K562 (cell line): ENCODE data around the gene ATP2B1. TPM values are rescaled to one million over a fixed set of nuclear protein-coding genes. Genes with fewer than 3 reads are reported as not detected.

ENCODE experiments used
- ATAC-seq: fragments of 200-7000 bp; cut with Tn5 transposase; 3 replicates; pipeline ENCODE4 v1.9.1; 2020; ENCODE audit warnings: moderate library complexity
- BruUV-seq: library from RNA; stranded (reverse); fragments of 400-500 nt; replicated peaks from 2 replicates; lab custom pipeline; 2021; lab: Mats Ljungman, UMichigan
- CTCF ChIA-PET: fragments of 300-600 bp; formaldehyde crosslinking; extraction: SDS; loops from one replicate; lab custom pipeline; 2021; ENCODE audit warnings: low intra/inter-chr PET ratio; lab: Yijun Ruan, JAX
- POLR2A ChIA-PET: fragments of 300-600, 350-650 bp; sonication (Branson Sonifier 250); formaldehyde crosslinking; extraction: SDS; loops from one replicate; lab custom pipeline; 2021; ENCODE audit warnings: antibody characterized with exemption, inconsistent platforms; lab: Yijun Ruan, JAX
- DNase-seq, 4 experiments: peaks; one replicate each; pipeline versions ENCODE4 v3.0.0 to v3.0.0-alpha.2; 2011 to 2018; ENCODE audit warnings: low spot score in 3 of 4, mixed read lengths in 3 of 4; ENCODE audit errors: extremely low read depth in 1 of 4
- FAIRE-seq: peaks from 2 replicates; lab custom pipeline; 2011; peaks lifted over from hg19 to GRCh38; lab: Jason Lieb, UNC
- H2AFZ ChIP-seq: 2 replicates; pipeline ENCODE4 v1.6.0; 2011; ENCODE audit warnings: low read depth, low read length, control low read depth, inconsistent platforms
- H3K27ac ChIP-seq: fragments of 200-600 bp; 3 replicates; pipeline ENCODE4 v1.8.0; 2011; ENCODE audit warnings: low read depth, mild to moderate bottlenecking, control low read depth, inconsistent platforms, low read length, moderate library complexity, mixed read lengths; ENCODE audit errors: extremely low read depth
- H3K27me3 ChIP-seq, 2 experiments: fragments of 300-600 bp in 1 of 2; 2 replicates in 1 of 2; 3 replicates in 1 of 2; pipeline versions ENCODE4 v1.6.0 to v1.8.0; 2011; ENCODE audit warnings: inconsistent platforms in 2 of 2, low read length in 2 of 2, mild to moderate bottlenecking in 1 of 2, mixed read lengths in 1 of 2, moderate library complexity in 1 of 2; ENCODE audit not compliant: control insufficient read depth in 2 of 2, insufficient read depth in 2 of 2
- H3K36me3 ChIP-seq: fragments of 300-600 bp; 3 replicates; pipeline ENCODE4 v1.8.0; 2011; ENCODE audit warnings: mild to moderate bottlenecking, low read length, inconsistent platforms; ENCODE audit not compliant: control insufficient read depth, insufficient read depth
- H3K4me1 ChIP-seq, 2 experiments: fragments of 200-600 bp in 1 of 2; replicated peaks in 1 of 2; 2 replicates in 1 of 2; 3 replicates in 1 of 2; pipeline versions ENCODE4 v1.5.1 to v1.8.0; 2011; ENCODE audit warnings: inconsistent platforms in 2 of 2, low read length in 2 of 2, mild to moderate bottlenecking in 1 of 2, mixed read lengths in 1 of 2, moderate library complexity in 1 of 2; ENCODE audit not compliant: control insufficient read depth in 2 of 2, insufficient read depth in 2 of 2
- H3K4me2 ChIP-seq: 2 replicates; pipeline ENCODE4 v1.6.1; 2011; ENCODE audit warnings: low read length, control low read depth, inconsistent platforms, mixed read lengths; ENCODE audit not compliant: insufficient read depth
- H3K4me3 ChIP-seq: fragments of 200-600 bp; sonication (generic), shearing (Covaris generic); 2 replicates; pipeline ENCODE4 v1.5.1; 2016; ENCODE audit warnings: control low read depth, inconsistent platforms
- H3K79me2 ChIP-seq: fragments of 200-600 bp; 3 replicates; pipeline ENCODE4 v1.8.0; 2011; ENCODE audit warnings: low read length, inconsistent platforms; ENCODE audit not compliant: control insufficient read depth, insufficient read depth
- H3K9ac ChIP-seq, 2 experiments: 2 replicates each; pipeline versions ENCODE4 v1.6.0 to v1.6.1; 2011; ENCODE audit warnings: low read depth in 2 of 2, low read length in 2 of 2, control low read depth in 1 of 2, inconsistent platforms in 1 of 2, mild to moderate bottlenecking in 1 of 2, mixed read lengths in 1 of 2; ENCODE audit not compliant: insufficient read depth in 1 of 2
- H3K9me1 ChIP-seq: one replicate; pipeline ENCODE4 v1.6.0; 2011; ENCODE audit warnings: inconsistent platforms, mild to moderate bottlenecking, low read length, moderate library complexity; ENCODE audit not compliant: control insufficient read depth, insufficient read depth
- H3K9me3 ChIP-seq: replicated peaks from 2 replicates; pipeline ENCODE4 v1.5.1; 2011; ENCODE audit warnings: low read depth, low read length, inconsistent platforms; ENCODE audit not compliant: control insufficient read depth, insufficient read depth
- H4K20me1 ChIP-seq: replicated peaks from 2 replicates; pipeline ENCODE4 v1.6.1; 2011; ENCODE audit warnings: low read length, inconsistent platforms, mixed read lengths; ENCODE audit not compliant: control insufficient read depth, insufficient read depth
- CBFA2T2 ChIP-seq: fragments of 450-650 bp; conservative IDR thresholded peaks from 2 replicates; pipeline ENCODE4 v1.6.1; 2017; ENCODE audit warnings: mild to moderate bottlenecking
- CBX8 ChIP-seq: fragments of 200-600 bp; sonication (generic); IDR thresholded peaks from 2 replicates; pipeline ENCODE4 v1.6.1; 2012; ENCODE audit warnings: borderline replicate concordance, mixed run types, low read depth, mild to moderate bottlenecking, moderate library complexity, mixed read lengths, low read length, control low read depth, inconsistent platforms; ENCODE audit not compliant: poor library complexity, severe bottlenecking; ENCODE audit errors: extremely low read depth
- HMGXB4 ChIP-seq: sonication (generic); formaldehyde crosslinking; IDR thresholded peaks from 2 replicates; pipeline ENCODE4 v1.8.1; 2023; ENCODE audit warnings: mild to moderate bottlenecking, missing genetic modification reagents
- MYNN ChIP-seq, 2 experiments: sonication (generic); formaldehyde crosslinking in 1 of 2; IDR thresholded peaks; 2 replicates each; pipeline versions ENCODE4 v1.5.0 to v1.6.1; 2016 to 2020; ENCODE audit warnings: antibody characterized with exemption in 1 of 2, missing genetic modification reagents in 1 of 2
- SIN3A ChIP-seq, 2 experiments: fragments of 150-350 bp in 1 of 2; IDR thresholded peaks; 2 replicates each; pipeline ENCODE4 v1.6.1; 2011 to 2016; ENCODE audit warnings: borderline replicate concordance in 2 of 2, low read depth in 2 of 2, low read length in 2 of 2, mild to moderate bottlenecking in 2 of 2, moderate library complexity in 2 of 2; ENCODE audit not compliant: control insufficient read depth in 1 of 2
- SMARCE1 ChIP-seq: fragments of 450-650 bp; IDR thresholded peaks from 2 replicates; pipeline ENCODE4 v1.7.1; 2016; ENCODE audit warnings: mild to moderate bottlenecking
- WGBS: fragments of 100-300 bp; shearing (Covaris generic); methylation state at CpG from one replicate; pipeline ENCODE4 v1.1.6; 2016; ENCODE audit warnings: low coverage, mixed read lengths; ENCODE audit not compliant: insufficient coverage; ENCODE audit errors: missing lambda C conversion rate; 5-methylcytosine and 5-hydroxymethylcytosine counted together
- in situ Hi-C: fragments of 300-500 bp; cut with MboI; formaldehyde crosslinking; loops from 4 replicates; pipeline ENCODE4 v1.15.0; 2018; ENCODE audit warnings: inconsistent platforms, mixed read lengths
- intact Hi-C: fragments of 100-400 bp; cut with micrococcal nuclease; formaldehyde crosslinking; loops from 2 replicates; pipeline ENCODE4 v1.14.2; 2022
- polyA plus RNA-seq, 8 experiments: library from polyadenylated mRNA; depleted of rRNA in 4 of 8; stranded (reverse) in 5 of 8; unstranded in 3 of 8; fragments of >200 nt; fragmentation: Nextera tagmentation in 2 of 8; fragmentation: Illumina TruSeq in 1 of 8; extraction: Ambion mirVana in 2 of 8; extraction: Trizol in 1 of 8; gene quantifications; 2 replicates each; pipeline versions ENCODE4 v1.2.1 to v1.2.3, GENCODE V29; 2011 to 2014; ENCODE audit warnings: inconsistent platforms in 1 of 8, missing spikeins in 1 of 8
- total RNA-seq, 7 experiments: library from RNA; depleted of rRNA in 6 of 7; stranded (reverse); fragments of >200 nt in 6 of 7; fragmentation: Illumina TruSeq in 2 of 7; extraction: Trizol in 2 of 7; gene quantifications; 2 replicates each; pipeline versions ENCODE4 v1.2.1 to v1.2.3, GENCODE V29; 2011 to 2021; ENCODE audit warnings: low replicate concordance in 1 of 7

ATP2B1 gene
- total and polyA plus RNA-seq, 9 of the 15 experiments (the other 6 are each of a cell fraction or from before 2014, with no cell fraction given): 8.6 to 39.0 (median 27.8) TPM

DNA sequence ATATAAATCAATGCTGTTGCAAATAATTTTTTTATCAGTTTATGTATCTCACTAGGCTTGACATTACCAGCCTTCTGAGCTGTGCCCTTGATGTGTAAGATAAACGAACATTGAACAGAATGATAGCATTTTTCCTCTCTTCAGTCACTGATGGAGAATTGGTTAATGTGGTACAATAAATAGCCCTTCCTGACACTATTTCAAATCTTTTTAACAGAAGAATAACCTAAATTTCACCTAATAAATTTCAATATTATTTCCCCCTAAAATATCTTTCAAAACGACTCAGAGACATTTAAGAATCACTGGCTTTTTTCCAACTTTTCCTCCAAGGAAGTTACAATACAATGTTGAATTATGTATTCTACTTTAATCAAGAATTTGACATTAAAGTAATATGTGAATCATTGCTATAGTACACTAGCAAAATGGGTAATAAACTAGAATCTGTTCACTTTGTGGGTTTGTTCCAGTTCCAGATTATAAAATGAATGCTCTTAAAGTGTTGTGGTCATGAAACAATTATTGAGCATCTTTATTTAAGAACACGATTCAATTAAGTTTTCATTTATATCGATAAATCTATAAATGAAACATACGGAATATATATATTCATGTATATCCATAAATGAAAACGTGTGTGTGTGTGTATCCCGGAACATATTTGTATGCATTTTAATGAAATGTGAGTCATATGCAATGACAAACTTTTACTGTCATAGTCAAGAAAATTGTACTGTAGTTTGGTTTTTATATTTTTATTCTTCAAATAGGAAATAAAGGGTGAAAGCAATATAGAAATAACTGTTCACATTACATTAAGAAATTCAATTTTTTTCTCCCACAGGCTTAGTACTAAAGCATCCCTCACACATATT is 2.5 kb upstream of the ATP2B1 start:
- Histone ChIP-seq H3K9me3 (no peaks in the 10 kb centered on the region), H3K9me1 (no peaks in the 10 kb centered on the region), H3K4me1 (peaks cover 12 to 26% of the 10 kb centered on the region in 2 experiments; a peak in 4 of 5 replicates), H4K20me1 (peaks cover 8% of the 10 kb centered on the region; the same call in 1 of the 2 replicates), H3K79me2 (peaks cover 22% of the 10 kb centered on the region), H3K27ac (no peak overlapping the region), H3K9ac (no peak overlapping the region), H3K36me3 (no peaks in the 10 kb centered on the region), H3K4me2 (no peak overlapping the region), H3K4me3 (no peak overlapping the region), H2AFZ (no peak overlapping the region), H3K27me3 (no peaks in the 10 kb centered on the region)
- in situ Hi-C loops (no loop called here), intact Hi-C loops (no loop called here)
- ChIA-PET CTCF (no interaction called here), POLR2A (no interaction called here)
- BruUV-seq: no TSS peak
- no peak for TF ChIP-seq MYNN (IDR thresholded peaks at IDR 0.05)
- TF ChIP-seq MYNN (CRISPR knock-in tag; IDR thresholded peaks at IDR 0.05): no peak
- TF ChIP-seq SIN3A (IDR thresholded peaks at IDR 0.05; ENCODE audit: borderline replicate concordance in 2 of 2, control insufficient read depth in 1 of 2, low read depth in 2 of 2, low read length in 2 of 2): no peak
- TF ChIP-seq HMGXB4: no peak
- TF ChIP-seq CBFA2T2: no peak
- no peak for TF ChIP-seq SMARCE1
- TF ChIP-seq CBX8: peak; percentile 75
- 58% methylated on average over 7 of the region's 7 CpGs for WGBS
- ATAC-seq: no peak
- FAIRE-seq: no peak
- no peak for DNase-seq
